HG03135 (cell line): ENCODE measurements around the gene SAYSD1.

ENCODE experiments used
- ATAC-seq: cut with Tn5 transposase; IDR thresholded peaks from one replicate; pipeline ENCODE4 v1.9.1; 2021; ENCODE audit warnings: mild to moderate bottlenecking, moderate library complexity; ENCODE audit not compliant: unreplicated experiment

The SAYSD1 gene

GRCh38 chr6:39079197-39080125 lies 35.5 kb downstream of the SAYSD1 start:
- ATAC-seq, result no peak

- ATAC-seq, result no peak
These were observed 36.3 kb downstream of the SAYSD1 start for GRCh38 chr6:39078695-39079094.

- no peak for ATAC-seq
These were observed 36.9 kb downstream of the SAYSD1 start for GRCh38 chr6:39077882-39078594.

DNA sequence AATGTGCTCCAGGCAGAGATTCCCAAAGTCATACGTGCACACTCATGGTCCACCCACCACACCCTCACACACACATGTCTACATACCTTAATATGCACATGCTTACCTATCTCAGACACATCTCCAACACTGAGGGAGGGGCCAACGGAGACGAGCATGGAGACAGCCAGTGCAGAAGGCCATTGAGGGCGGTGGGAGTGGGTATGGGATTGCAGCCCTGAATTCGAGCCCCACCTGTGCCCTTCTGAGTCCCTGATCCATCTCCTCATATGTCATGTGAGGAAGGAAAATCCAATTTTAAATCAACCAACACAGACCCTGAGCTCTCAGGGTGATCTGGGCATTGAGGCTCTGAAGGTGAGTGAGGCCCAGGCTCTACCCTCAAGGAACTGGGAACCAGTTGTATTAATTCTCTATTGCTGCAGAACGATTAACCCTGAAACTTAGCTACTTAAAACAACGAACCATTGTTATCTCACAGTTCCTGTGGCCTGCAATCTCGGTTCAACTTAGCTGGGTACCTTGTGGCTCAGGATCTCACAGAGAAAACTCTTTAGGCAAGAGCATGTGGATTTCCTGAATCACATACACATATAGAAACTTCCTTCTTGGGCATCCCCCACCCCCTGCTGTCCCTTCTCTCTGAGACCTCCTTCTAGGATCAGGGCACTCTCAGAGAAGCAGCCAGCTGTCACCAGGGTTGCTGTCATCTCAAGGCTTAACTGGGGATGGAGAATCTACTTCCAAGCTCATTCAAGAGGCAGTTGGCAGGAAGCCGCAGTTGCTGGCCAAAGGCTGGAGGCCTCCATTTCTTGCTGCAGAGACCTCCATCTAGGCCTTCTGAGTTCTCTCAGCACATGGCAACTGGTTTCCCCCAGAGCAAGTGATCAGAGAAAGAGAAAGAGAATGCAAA lies 38.1 kb downstream of the SAYSD1 start:
- no peak for ATAC-seq

GRCh38 chr6:39075807-39076622 lies 39.0 kb downstream of the SAYSD1 start:
- no peak for ATAC-seq

- ATAC-seq, result no peak
These were observed 39.8 kb downstream of the SAYSD1 start for GRCh38 chr6:39075010-39075686.

DNA sequence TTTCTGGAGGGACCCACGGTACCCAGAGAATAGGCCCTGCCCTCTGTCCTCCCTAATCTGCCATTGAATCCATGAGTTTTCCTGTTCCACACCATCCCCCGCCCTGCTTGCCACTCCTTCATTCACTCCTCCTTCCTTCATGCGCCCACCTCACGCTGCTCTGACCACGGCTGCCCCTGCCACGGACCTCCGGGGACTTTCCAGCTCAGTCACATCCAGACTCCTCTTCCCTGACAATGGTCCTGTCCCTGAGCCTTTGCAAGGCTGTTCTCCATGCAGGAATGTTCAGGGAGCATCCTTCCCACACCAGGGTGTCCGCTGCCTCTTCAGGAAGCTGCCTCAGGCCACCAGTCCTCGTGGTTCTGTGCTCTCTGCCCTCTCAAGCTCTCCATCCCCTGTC lies 40.5 kb downstream of the SAYSD1 start:
- no peak for ATAC-seq

DNA sequence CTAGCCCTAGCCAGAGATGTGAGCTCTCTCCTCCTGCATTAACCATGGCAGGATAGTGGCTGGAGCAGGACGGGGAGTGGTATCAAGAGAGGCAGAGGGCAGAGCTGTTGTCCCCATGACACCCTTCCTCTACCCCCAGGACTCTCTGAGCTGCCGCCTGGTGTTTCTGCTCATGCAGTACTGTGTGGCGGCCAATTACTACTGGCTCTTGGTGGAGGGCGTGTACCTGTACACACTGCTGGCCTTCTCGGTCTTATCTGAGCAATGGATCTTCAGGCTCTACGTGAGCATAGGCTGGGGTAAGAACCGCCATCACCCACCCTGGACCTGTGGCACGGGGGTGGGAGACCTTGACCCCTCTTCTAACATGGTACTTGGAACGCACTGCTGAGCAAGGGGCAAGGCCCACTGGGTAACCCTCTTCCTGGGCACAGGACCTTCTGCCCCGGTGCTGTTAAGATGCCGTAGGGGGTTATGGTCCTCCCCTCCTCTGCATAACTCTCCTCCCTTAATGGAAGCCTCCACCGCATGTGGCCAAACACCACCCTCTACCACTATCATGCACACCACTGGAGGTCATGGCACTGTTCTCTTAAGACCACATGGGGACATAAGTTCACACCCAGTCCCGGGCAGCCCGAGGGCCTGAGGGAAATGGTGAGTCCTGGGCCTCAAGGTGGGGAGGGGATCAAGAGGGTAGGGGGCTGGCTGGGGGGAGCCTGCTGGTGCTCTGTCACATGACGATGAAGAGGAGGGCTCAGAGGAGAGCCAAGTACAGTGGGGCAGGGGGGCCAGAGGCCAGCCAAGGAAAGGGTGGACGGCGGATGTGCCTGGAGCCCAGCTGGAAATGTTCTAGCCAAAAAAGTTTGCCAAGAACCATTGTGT lies 41.3 kb downstream of the SAYSD1 start:
- ATAC-seq, result no peak

GRCh38 chr6:39072830-39073229 lies 42.2 kb downstream of the SAYSD1 start:
- ATAC-seq, result no peak

- ATAC-seq, result no peak
These were observed 46.6 kb downstream of the SAYSD1 start for GRCh38 chr6:39068391-39068790.

DNA sequence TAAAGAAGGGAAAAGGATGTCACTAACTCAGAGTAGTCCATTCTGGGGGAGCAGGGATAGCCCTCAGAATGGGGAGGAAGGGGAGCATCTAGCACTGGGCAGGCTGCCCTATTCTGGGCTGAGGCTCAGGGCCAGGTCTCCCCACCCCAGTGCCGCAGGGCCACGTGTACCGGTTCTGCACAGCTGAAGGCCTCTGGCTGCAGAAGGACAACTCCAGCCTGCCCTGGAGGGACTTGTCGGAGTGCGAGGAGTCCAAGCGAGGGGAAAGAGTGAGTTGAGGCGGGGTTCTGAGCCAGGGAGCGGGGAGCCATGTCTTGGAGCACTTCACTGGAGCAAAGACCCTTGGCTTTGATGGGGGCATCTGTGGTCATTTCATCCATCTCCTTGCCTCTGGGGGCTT lies 49.4 kb downstream of the SAYSD1 start:
- ATAC-seq, result no peak

DNA sequence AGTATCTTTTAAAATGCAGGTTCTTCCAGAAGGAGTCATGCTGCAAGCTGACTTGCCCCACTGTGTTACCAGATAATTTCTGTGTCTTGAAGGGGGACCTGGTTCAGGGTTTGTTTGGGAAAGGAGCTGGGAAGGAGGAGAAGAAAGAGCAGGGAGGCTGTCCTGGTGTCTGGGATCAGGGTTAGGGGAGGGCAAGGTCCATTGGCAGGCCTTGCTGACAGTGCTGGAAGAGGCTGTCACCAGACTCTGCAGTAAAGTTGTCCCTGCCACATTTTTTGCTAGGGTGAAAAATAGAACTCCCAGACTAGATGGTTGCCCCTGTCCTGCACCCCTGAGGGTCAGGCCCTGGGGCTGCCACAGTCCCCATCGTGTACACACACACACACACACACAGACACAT lies 51.5 kb downstream of the SAYSD1 start:
- ATAC-seq, result no peak

GRCh38 chr6:39062014-39062740 lies 52.8 kb downstream of the SAYSD1 start:
- ATAC-seq, result no peak

DNA sequence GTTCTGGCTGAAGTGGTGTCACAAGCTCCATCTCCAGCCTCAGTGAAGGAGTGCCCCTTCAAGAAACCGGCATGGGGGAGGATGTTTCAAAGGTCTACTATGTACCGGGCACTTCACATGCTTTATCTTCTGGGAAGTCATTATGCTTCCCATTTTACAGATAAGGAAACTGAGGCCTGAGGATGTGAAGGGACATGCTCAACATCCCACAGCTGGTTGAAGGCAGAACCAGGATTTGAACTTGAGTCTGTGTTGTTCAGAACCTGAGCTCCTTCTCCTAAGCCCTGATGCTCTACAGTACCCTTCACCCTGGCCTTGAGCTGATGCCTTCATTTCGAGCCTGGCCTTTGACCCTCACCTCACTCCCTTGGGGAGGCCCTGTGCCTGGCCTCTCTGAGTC lies 53.4 kb downstream of the SAYSD1 start:
- no peak for ATAC-seq

GRCh38 chr6:39061182-39061581 lies 53.8 kb downstream of the SAYSD1 start:
- ATAC-seq, result no peak

DNA sequence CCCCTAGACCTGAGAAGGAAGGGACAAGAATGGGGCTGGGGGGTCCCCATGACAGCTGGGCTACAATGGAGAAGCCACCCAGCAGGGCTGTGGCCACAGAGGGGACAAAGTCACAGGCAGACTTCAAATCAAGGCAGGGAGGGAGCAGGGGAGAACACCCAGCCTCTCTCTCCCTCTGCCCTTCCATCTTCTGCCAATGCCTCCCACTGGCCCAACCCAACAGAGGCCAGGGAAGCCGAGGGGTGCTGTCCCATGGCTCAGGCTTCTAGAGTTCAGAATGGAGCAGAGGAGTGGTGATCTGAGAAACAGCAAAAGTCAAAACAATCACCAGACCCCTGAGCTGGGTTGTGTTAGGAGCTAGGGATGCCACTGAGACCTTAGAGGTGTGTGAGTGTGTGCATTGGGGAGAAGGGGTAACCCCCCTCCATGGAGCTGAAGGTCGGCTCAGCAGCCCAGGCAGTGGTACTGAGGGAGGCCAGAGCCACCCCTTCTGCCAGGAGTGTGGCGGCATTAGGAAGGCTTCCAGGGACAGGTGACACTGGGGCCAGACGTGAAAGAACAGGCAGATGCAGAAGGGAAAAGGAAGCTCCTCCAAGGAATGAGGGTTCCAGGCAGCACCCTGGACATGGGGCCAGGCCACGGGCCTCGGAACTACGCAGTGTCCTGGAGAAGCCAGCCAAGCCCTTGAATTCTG lies 54.4 kb downstream of the SAYSD1 start:
- ATAC-seq, result no peak

GRCh38 chr6:39059496-39060310 lies 55.3 kb downstream of the SAYSD1 start:
- no peak for ATAC-seq
